Left ventricle myocardium inferior (tissue), 1 donor: ENCODE data around the gene XXYLT1. TPM values are rescaled to one million over a fixed set of nuclear protein-coding genes. Genes with fewer than 3 reads are reported as not detected.
A peak's percentile ranks its signal among the peaks of the same experiment; 100 is the strongest.

Experiments
- DNase-seq: peaks from one replicate; pipeline ENCODE4 v3.0.0-alpha.2; 2020
- H3K27ac ChIP-seq: fragments of 200-600 bp; replicated peaks from 2 replicates; pipeline ENCODE4 v1.8.0; 2021
- H3K27me3 ChIP-seq: fragments of 200-600 bp; 2 replicates; pipeline ENCODE4 v1.8.0; 2021; ENCODE audit warnings: low read depth
- H3K36me3 ChIP-seq: fragments of 200-600 bp; 2 replicates; pipeline ENCODE4 v1.8.0; 2021
- H3K4me1 ChIP-seq: fragments of 200-600 bp; 2 replicates; pipeline ENCODE4 v1.8.0; 2021
- H3K4me3 ChIP-seq: fragments of 200-600 bp; 2 replicates; pipeline ENCODE4 v1.8.0; 2021; ENCODE audit warnings: mild to moderate bottlenecking, moderate library complexity
- H3K9me3 ChIP-seq: fragments of 200-600 bp; replicated peaks from 2 replicates; pipeline ENCODE4 v1.8.0; 2021
- intact Hi-C: fragments of 100-400 bp; cut with micrococcal nuclease; formaldehyde crosslinking; loops from one replicate; pipeline ENCODE4 v1.11.0; 2022
- total RNA-seq: library from RNA; stranded (reverse); fragmentation: NEBNext Ultra II Directional; extraction: Animal tissue kit (Norgen Biotek cat#: 25700); gene quantifications from one replicate; pipeline ENCODE4 v1.2.1, GENCODE V29; 2021
- TF ChIP-seq, protein P1 (sequence below): fragments of 200-600 bp; IDR thresholded peaks from 2 replicates; pipeline ENCODE4 v1.8.0; 2021; ENCODE audit warnings: antibody characterized with exemption, mild to moderate bottlenecking, borderline replicate concordance
- donor health status: DM: no; HTN: yes; CAD: no; lungs with severe emphysema.

Gene XXYLT1
- total RNA-seq, 1 donor from 2014 or later = 2.3 TPM

DNA sequence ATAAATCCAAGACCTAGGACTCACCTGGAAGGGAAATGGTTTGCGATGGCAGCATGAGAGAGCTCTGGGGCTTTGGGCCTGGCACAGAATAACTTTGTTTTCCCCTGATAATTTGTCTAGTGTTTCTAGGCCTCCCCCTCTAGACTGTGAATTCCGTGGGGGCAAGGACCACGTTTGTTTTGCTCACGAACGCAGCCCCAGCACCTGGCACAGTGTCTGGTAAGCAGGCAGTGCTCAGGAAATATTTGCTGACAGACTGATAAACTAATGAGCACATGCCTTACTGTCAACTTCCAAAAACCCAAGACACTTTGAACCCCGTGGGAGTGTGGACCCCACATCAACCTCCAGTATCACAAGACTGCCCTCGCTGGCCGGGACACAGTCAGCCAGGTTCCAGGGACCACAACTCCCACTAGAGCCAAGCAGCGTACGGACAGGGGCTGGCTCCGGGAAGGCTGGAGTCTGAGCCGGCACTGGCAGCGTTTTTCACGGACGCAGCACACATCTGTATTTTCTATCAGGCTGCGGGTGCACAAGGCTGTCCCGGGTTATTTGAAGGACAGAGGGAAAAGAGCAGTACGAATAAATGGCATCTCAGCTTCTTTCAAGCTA lies 146.5 kb downstream of the XXYLT1 start:
- no peak for DNase-seq
- peak overlapping the region; percentile 23 for H3K27ac ChIP-seq
- no peaks in the 10 kb centered on the region for H3K36me3 ChIP-seq
- TF ChIP-seq, protein P1, sequence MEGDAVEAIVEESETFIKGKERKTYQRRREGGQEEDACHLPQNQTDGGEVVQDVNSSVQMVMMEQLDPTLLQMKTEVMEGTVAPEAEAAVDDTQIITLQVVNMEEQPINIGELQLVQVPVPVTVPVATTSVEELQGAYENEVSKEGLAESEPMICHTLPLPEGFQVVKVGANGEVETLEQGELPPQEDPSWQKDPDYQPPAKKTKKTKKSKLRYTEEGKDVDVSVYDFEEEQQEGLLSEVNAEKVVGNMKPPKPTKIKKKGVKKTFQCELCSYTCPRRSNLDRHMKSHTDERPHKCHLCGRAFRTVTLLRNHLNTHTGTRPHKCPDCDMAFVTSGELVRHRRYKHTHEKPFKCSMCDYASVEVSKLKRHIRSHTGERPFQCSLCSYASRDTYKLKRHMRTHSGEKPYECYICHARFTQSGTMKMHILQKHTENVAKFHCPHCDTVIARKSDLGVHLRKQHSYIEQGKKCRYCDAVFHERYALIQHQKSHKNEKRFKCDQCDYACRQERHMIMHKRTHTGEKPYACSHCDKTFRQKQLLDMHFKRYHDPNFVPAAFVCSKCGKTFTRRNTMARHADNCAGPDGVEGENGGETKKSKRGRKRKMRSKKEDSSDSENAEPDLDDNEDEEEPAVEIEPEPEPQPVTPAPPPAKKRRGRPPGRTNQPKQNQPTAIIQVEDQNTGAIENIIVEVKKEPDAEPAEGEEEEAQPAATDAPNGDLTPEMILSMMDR = no peak
- H3K4me1 ChIP-seq = peaks cover 37% of the 10 kb centered on the region
- H3K4me3 ChIP-seq = peak overlapping the region; percentile 20
- no peaks in the 10 kb centered on the region for H3K27me3 ChIP-seq
- H3K9me3 ChIP-seq = no peaks in the 10 kb centered on the region
- intact Hi-C loops = no loop called here

DNA sequence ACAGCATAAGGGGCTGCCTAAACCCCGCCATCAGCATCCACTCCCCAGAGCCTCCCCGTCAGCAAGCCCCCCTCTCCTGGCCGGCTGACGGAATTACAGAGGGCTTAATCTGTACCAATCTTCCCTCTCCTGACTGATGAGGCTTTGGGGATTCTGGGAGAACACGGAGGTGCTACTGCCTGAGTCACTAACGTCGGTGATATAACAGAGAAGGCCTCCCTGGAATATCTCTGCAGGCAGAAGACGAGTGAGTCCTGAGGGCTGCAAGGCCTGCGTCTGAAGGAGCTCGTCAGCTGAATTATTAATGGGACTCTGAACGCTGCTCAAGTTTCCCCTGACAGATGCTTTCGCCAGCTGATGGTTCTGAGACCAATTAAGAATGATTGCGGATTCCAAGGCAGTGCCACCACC lies 147.7 kb downstream of the XXYLT1 start:
- H3K27ac ChIP-seq = no peak overlapping the region
- TF ChIP-seq, protein P1 = no peak
- no peak for DNase-seq
- H3K9me3 ChIP-seq = no peaks in the 10 kb centered on the region
- intact Hi-C loops = no loop called here
- H3K4me1 ChIP-seq = peaks cover 43% of the 10 kb centered on the region
- no peaks in the 10 kb centered on the region for H3K36me3 ChIP-seq
- no peaks in the 10 kb centered on the region for H3K27me3 ChIP-seq
- no peak overlapping the region for H3K4me3 ChIP-seq

DNA sequence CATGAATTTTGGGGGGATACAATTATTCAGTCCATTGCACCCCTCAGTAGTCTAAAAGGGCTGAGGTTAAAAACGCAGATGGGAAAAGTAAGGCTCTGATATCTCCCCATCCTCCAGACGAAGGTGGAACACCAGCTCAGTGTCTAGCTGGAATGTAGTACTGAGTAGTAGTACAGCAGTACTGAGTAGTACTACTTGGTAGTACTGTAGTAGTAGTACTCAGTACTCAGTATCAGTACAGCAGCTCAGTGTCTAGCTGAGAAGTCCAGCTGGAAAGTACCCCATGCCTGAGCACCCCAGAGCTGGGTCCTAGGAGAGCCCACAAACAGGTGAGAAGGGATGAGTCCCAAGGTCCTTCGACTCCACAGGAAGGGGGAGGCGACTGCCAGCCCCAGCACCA lies 148.7 kb downstream of the XXYLT1 start:
- TF ChIP-seq, protein P1 = no peak
- peaks cover 52% of the 10 kb centered on the region for H3K4me1 ChIP-seq
- no peaks in the 10 kb centered on the region for H3K36me3 ChIP-seq
- H3K27ac ChIP-seq = no peak overlapping the region
- DNase-seq = no peak
- intact Hi-C loops = no loop called here
- no peaks in the 10 kb centered on the region for H3K27me3 ChIP-seq
- H3K4me3 ChIP-seq = no peak overlapping the region
- no peaks in the 10 kb centered on the region for H3K9me3 ChIP-seq

DNA sequence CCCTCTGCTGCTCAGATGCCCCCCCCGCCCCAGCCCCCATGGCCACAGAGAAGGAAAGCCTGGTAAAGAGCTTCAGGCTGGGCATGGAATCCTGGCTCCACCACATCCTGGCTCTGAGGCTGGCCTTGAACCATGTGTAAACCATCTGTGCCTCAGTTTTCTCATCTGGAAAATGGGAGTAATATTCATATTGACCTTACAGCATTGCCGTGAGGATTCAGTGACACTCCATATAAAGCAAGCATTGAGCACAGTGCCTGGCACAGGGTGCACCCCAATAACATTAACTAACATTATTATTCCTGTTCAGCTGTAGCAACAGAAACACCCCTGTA lies 150.7 kb downstream of the XXYLT1 start:
- no peak overlapping the region for H3K4me3 ChIP-seq
- no peaks in the 10 kb centered on the region for H3K9me3 ChIP-seq
- DNase-seq = no peak
- no peaks in the 10 kb centered on the region for H3K27me3 ChIP-seq
- intact Hi-C loops = no loop called here
- no peaks in the 10 kb centered on the region for H3K36me3 ChIP-seq
- H3K4me1 ChIP-seq = peaks cover 44% of the 10 kb centered on the region
- TF ChIP-seq, protein P1 = no peak
- H3K27ac ChIP-seq = peak overlapping the region; percentile 68

DNA sequence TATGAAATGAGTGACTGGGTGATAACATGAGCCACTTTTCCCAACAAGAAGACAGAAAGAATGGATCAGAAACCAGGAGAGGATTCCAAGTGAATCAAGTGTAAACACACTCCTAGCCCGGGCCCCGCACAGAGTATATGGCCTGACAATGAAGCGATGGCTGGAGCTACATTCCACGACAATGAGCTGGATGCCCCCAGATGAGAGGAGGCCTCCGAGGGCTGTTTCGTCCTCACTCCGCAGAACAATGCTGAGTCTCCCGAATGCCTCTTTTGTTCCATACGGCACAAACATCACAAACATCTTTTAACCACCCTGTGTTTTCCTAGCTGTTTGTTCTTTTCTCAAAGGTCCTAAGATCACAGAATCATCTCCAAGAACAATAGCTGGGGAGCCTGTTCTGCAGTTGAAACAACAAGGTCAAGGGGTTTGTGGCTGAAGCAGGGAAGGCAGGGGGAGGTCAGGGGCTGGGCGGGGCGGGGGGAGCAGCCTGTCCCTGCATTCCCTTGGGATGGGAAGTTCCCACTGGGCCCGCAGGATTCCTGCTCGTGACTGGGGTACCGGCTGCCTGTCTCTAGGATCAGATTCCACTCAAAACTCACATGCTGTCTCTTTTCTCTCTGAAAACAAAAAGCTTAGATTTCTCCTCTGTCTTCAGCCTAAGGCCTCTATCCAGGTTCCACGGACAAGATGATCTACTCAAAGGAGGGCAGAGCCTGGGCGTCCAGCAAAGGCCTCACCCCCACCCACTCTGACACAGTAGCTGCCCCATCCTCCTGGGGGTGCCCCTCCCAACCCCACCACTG lies 151.3 kb downstream of the XXYLT1 start:
- intact Hi-C loops = loop anchor here (10.0 kb wide), 1 partner anchor 135 kb away; no protein-coding TSS in a partner anchor
- no peak for DNase-seq
- H3K36me3 ChIP-seq = no peaks in the 10 kb centered on the region

More for the DNA sequence above, 151.3 kb downstream of the XXYLT1 start:
- Histone ChIP-seq H3K27ac (peak overlapping the region; percentile 68), H3K4me1 (peaks cover 38% of the 10 kb centered on the region), H3K9me3 (no peaks in the 10 kb centered on the region), H3K4me3 (no peak overlapping the region), H3K27me3 (no peaks in the 10 kb centered on the region)
- TF ChIP-seq, protein P1 = no peak
